D721Med (cell line): ENCODE data around the gene PRICKLE2.

Experiments used
- DNase-seq: peaks from one replicate; pipeline ENCODE4 v3.0.0; 2011; ENCODE audit warnings: low spot score; ENCODE audit not compliant: insufficient read length
- FAIRE-seq: peaks from 2 replicates; lab custom pipeline; 2011; peaks lifted over from hg19 to GRCh38; lab: Jason Lieb, UNC
- TF ChIP-seq, protein P1 (sequence below): IDR thresholded peaks from 2 replicates; pipeline ENCODE4 v1.5.1; 2012; ENCODE audit warnings: mild to moderate bottlenecking, control low read depth; ENCODE audit not compliant: insufficient read depth; ENCODE audit errors: missing control alignments

PRICKLE2 gene

DNA sequence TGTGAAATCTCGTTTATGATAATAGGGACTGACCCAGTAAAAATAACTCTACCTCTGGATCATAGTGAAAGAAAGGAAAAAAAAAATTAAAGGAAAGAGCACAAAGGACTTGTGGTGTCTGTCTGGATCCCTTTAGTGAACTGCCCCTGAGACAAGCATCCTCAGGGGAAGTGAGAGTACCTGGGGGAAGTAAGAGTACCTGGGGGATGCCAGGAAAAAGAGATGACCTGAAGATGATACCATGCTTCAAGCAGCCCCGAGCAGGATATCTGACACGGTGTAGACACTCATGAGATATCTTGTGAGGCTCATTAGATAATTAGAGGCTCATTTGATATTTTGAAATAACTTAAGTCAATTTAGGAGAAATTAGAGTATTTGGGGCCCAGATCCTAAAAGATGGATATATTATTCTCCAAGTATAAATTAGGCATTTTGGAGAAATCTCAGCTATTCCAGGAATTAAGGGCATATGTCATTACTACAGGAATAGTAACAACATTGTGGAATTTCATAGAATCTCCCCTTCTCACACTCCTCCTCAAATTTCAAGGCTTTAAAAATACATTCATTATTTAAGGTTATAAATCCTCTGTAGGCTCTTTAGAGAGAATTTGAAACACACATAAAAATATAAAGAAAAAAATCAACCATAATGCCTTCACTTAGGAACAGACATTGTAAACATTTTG, 165.6 kb downstream of the PRICKLE2 start:
- FAIRE-seq, result no peak
- TF ChIP-seq, protein P1, sequence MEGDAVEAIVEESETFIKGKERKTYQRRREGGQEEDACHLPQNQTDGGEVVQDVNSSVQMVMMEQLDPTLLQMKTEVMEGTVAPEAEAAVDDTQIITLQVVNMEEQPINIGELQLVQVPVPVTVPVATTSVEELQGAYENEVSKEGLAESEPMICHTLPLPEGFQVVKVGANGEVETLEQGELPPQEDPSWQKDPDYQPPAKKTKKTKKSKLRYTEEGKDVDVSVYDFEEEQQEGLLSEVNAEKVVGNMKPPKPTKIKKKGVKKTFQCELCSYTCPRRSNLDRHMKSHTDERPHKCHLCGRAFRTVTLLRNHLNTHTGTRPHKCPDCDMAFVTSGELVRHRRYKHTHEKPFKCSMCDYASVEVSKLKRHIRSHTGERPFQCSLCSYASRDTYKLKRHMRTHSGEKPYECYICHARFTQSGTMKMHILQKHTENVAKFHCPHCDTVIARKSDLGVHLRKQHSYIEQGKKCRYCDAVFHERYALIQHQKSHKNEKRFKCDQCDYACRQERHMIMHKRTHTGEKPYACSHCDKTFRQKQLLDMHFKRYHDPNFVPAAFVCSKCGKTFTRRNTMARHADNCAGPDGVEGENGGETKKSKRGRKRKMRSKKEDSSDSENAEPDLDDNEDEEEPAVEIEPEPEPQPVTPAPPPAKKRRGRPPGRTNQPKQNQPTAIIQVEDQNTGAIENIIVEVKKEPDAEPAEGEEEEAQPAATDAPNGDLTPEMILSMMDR, result no peak

DNA sequence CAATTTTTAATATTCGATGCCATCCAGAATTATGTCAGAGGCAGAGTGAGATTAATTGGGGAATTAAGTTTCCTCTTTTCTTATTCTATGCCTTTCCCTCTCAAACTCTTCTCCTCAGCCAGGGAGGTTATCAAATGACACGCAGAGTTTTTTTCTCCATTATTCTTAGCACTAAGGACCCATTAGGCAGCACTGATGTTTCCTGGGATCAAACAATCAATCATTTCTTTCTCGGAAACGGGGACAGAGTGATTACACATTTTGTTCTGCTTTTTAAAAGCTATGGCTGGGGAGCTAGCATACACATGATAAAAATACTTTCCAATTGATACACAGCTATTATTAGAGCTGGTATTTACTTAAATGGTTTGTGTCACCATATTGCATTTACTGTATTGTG, 166.7 kb downstream of the PRICKLE2 start:
- DNase-seq (no peak), FAIRE-seq (no peak)
- TF ChIP-seq, protein P1, result no peak

More for the DNA sequence above, 165.6 kb downstream of the PRICKLE2 start:
- DNase-seq, result no peak

DNA sequence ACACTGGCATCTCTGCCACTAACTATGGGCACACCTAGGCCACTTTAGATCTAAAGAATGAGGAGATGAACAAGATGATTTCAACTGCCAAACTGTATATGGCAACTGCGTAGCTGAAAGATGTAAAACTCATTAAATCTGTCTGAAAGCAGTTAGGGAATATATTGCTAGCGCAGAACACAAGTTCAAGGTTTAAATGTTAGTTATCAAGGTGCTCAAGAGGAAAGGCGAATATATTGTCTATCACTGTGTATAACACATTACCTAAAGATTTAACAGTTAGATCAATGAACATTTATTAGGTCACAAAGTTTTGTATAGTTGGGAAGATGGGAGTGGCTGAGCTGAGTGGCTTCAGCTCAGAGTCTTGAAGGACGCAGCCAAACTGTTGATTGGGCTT, 168.0 kb downstream of the PRICKLE2 start:
- TF ChIP-seq, protein P1, result no peak
- no peak for FAIRE-seq

DNA sequence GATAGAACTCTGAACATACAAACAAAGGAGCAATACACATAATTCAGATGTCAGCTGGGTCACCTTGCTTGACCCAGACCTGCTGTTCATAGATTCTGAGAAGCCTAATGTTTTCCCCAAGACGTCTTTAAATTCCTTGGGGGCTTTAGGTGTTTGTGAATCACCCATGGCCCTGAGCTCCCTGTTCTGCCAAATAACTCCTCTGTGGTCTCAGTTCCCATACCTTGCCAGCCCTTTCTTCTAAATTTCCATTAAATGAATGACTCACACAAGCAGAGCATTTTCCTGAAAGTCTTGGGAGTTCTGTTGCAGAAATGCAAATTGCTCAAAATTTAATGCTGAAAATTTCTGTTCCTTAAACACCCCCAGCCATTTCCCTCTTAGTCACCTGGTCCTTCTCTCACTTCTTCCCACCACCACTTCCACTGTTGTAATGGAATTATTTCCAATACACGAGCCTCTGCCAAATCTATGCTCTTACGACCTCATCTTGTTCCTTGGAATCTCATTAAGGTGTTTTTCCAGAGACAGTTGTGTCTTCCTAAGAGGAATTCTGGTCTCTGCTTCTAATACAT, 168.6 kb downstream of the PRICKLE2 start:
- DNase-seq, result no peak
- FAIRE-seq, result no peak
- TF ChIP-seq, protein P1, result no peak

More for the DNA sequence above, 168.0 kb downstream of the PRICKLE2 start:
- DNase-seq, result no peak

DNA sequence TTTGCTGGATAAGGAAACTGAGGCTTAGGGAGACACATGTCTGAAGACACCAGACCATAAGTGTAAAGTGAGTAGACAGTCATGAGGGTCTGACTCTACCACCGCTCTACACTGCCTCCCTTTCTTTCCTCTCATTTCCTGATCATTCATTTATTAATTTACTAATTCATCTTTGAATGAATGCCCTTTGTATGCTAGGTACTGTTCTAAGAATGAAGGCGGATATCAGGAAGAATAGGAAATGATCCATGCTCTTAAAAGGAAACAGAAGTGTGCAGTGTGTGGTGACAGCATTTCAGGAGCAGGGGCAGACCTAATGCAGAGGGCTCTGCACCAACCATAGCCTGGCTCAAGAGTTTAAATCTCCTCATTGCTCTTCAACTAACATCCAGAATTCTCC, 170.2 kb downstream of the PRICKLE2 start:
- DNase-seq (no peak), FAIRE-seq (no peak)
- TF ChIP-seq, protein P1, result no peak

DNA sequence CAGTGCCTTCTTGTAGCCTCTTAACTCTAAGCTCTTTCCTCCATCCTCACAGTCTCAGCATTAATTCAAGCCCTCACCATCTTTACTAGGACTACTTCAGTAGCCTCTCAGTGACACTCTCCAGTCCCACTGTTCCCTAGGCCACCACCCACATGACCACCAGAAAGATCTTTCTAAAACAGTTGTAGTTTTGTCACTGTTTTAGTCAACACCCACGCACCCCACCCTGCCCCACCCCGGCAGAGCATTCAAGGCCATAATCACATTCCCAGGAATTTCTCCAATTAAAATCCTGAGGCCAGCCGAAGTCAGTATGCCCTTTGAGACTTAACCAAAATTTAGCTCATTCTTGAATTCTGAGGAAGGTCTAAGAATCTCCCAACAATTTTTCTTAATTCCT, 170.8 kb downstream of the PRICKLE2 start:
- FAIRE-seq (no peak), DNase-seq (no peak)
- TF ChIP-seq, protein P1, result no peak

DNA sequence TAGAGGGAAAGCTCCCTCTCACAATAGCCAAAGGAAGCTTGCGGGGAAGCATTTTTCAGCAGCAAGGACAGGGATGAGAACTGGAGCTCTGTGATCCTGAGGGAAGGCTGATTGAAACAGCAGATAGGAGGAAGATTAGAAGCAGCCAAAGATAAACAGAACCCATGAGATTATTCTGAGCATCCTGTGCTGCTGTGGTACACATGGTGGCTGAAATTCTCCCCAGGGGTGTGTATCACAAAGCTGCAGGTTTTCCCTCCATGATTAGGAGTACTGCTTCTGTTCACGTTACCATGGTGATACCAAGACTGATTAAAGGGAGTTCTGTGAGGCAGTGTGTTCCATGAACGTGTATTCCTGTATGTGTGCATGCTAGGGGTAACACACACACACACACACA, 171.7 kb downstream of the PRICKLE2 start:
- peak; percentile 74 for FAIRE-seq
- no peak for DNase-seq
- TF ChIP-seq, protein P1, result no peak
